22Rv1 (cell line): ENCODE data around the gene CAMTA2.

Source experiments
- ZFX ChIP-seq: fragments of 450-650 bp; IDR thresholded peaks from 2 replicates; pipeline ENCODE4 v1.6.1; 2017; ENCODE audit warnings: antibody characterized with exemption, borderline replicate concordance
- TF ChIP-seq, protein P1 (sequence below): fragments of 450-650 bp; IDR thresholded peaks from 2 replicates; pipeline ENCODE4 v1.5.1; 2017; ENCODE audit warnings: mild to moderate bottlenecking

DNA sequence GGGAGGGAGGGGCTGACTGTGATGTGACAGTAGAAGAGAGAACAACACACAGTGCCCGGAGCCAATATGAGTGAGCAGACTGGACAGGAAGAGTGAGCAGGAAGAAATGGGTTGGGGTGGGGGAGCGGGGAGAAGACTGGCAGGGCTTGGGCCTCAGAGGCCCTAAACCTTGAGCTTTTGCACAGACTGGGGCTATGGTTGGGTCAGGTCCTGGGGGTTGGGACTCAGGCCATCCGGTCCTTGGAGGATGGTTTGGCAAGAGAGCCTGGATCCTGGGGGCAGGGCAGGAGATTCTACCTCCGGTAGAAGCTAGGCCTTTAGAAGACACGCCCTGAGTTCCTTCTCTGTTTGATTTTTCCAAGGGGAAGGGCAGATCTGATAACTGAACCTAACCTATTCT lies 1.1 kb downstream of the CAMTA2 start:
- TF ChIP-seq, protein P1, sequence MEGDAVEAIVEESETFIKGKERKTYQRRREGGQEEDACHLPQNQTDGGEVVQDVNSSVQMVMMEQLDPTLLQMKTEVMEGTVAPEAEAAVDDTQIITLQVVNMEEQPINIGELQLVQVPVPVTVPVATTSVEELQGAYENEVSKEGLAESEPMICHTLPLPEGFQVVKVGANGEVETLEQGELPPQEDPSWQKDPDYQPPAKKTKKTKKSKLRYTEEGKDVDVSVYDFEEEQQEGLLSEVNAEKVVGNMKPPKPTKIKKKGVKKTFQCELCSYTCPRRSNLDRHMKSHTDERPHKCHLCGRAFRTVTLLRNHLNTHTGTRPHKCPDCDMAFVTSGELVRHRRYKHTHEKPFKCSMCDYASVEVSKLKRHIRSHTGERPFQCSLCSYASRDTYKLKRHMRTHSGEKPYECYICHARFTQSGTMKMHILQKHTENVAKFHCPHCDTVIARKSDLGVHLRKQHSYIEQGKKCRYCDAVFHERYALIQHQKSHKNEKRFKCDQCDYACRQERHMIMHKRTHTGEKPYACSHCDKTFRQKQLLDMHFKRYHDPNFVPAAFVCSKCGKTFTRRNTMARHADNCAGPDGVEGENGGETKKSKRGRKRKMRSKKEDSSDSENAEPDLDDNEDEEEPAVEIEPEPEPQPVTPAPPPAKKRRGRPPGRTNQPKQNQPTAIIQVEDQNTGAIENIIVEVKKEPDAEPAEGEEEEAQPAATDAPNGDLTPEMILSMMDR = no peak
- TF ChIP-seq ZFX = no peak
